IMR-90 (cell line): ENCODE data around the gene PBXIP1. TPM values are rescaled to one million over a fixed set of nuclear protein-coding genes. Genes with fewer than 3 reads are reported as not detected.
A peak's percentile ranks its signal among the peaks of the same experiment; 100 is the strongest.

ENCODE experiments used
- ATAC-seq: fragments of 200-7000 bp; cut with Tn5 transposase; 2 replicates; pipeline ENCODE4 v1.9.1; 2020; ENCODE audit warnings: low read depth, mild to moderate bottlenecking, moderate library complexity
- BruUV-seq: library from RNA; stranded (reverse); fragments of 400-500 nt; replicated peaks from 2 replicates; lab custom pipeline; 2021; lab: Mats Ljungman, UMichigan
- CTCF ChIA-PET: fragments of 300-600 bp; formaldehyde crosslinking; extraction: SDS; loops from one replicate; lab custom pipeline; 2021; ENCODE audit warnings: antibody characterized with exemption; lab: Yijun Ruan, JAX
- POLR2A ChIA-PET: fragments of 300-600 bp; sonication (Branson Sonifier 250); formaldehyde crosslinking; loops from one replicate; lab custom pipeline; 2022; ENCODE audit warnings: antibody characterized with exemption; ENCODE audit not compliant: unreplicated experiment; lab: Charles Lee
- DNase-seq: peaks from one replicate; pipeline ENCODE4 v3.0.0; 2013
- H2AFZ ChIP-seq: replicated peaks from 2 replicates; pipeline ENCODE3; 2013; ENCODE audit warnings: low read length, mild to moderate bottlenecking; ENCODE audit not compliant: poor library complexity
- H2AK5ac ChIP-seq: 2 replicates; pipeline ENCODE4 v1.6.1; 2013; ENCODE audit warnings: low read depth, low read length, inconsistent platforms
- H2AK9ac ChIP-seq: replicated peaks from 2 replicates; pipeline ENCODE3; 2013; ENCODE audit warnings: mild to moderate bottlenecking, low read depth, low read length, moderate library complexity; ENCODE audit not compliant: poor library complexity
- H2BK120ac ChIP-seq: 2 replicates; pipeline ENCODE4 v1.6.1; 2013; ENCODE audit warnings: low read depth, low read length, inconsistent platforms
- H2BK15ac ChIP-seq: 3 replicates; pipeline ENCODE4 v1.6.1; 2013; ENCODE audit warnings: low read depth, low read length, inconsistent platforms
- H2BK20ac ChIP-seq: 2 replicates; pipeline ENCODE4 v1.6.1; 2013; ENCODE audit warnings: low read depth, mild to moderate bottlenecking, inconsistent platforms, low read length, moderate library complexity
- H2BK5ac ChIP-seq: 2 replicates; pipeline ENCODE4 v1.6.1; 2013; ENCODE audit warnings: mild to moderate bottlenecking, low read depth, low read length, inconsistent platforms; ENCODE audit not compliant: poor library complexity, severe bottlenecking
- H3K14ac ChIP-seq: replicated peaks from 2 replicates; pipeline ENCODE4 v1.6.1; 2013; ENCODE audit warnings: low read depth, low read length, inconsistent platforms
- H3K18ac ChIP-seq: 2 replicates; pipeline ENCODE4 v1.6.1; 2013; ENCODE audit warnings: low read depth, low read length, control low read depth
- H3K23ac ChIP-seq: 2 replicates; pipeline ENCODE4 v1.6.1; 2013; ENCODE audit warnings: low read depth, low read length, inconsistent platforms
- H3K27ac ChIP-seq: 2 replicates; pipeline ENCODE4 v1.5.1; 2013; ENCODE audit warnings: mild to moderate bottlenecking, control low read depth, low read length; ENCODE audit not compliant: insufficient read depth
- H3K27me3 ChIP-seq: 2 replicates; pipeline ENCODE4 v1.6.1; 2013; ENCODE audit warnings: low read length; ENCODE audit not compliant: control insufficient read depth, insufficient read depth
- H3K36me3 ChIP-seq: 2 replicates; pipeline ENCODE4 v1.6.1; 2013; ENCODE audit warnings: low read length, mixed read lengths; ENCODE audit not compliant: control insufficient read depth, insufficient read depth
- H3K4ac ChIP-seq: 2 replicates; pipeline ENCODE4 v1.6.1; 2013; ENCODE audit warnings: low read depth, low read length, inconsistent platforms
- H3K4me1 ChIP-seq: 2 replicates; pipeline ENCODE4 v1.6.1; 2013; ENCODE audit warnings: low read length, mixed read lengths; ENCODE audit not compliant: control insufficient read depth, insufficient read depth
- H3K4me2 ChIP-seq: 2 replicates; pipeline ENCODE4 v1.6.1; 2013; ENCODE audit warnings: low read depth, mild to moderate bottlenecking, control low read depth, low read length, moderate library complexity
- H3K4me3 ChIP-seq: 2 replicates; pipeline ENCODE4 v1.5.1; 2013; ENCODE audit warnings: low read depth, mild to moderate bottlenecking, control low read depth, low read length, moderate library complexity; ENCODE audit not compliant: insufficient read depth
- H3K56ac ChIP-seq: 2 replicates; pipeline ENCODE4 v1.6.1; 2013; ENCODE audit warnings: low read length, inconsistent platforms; ENCODE audit not compliant: insufficient read depth; ENCODE audit errors: extremely low read depth
- H3K79me1 ChIP-seq, 2 experiments: 2 replicates each; pipeline ENCODE4 v1.6.1; 2013; ENCODE audit warnings: low read length in 2 of 2, inconsistent platforms in 1 of 2, low read depth in 1 of 2
- H3K9ac ChIP-seq: 2 replicates; pipeline ENCODE4 v1.6.1; 2013; ENCODE audit warnings: low read depth, low read length, control low read depth
- H3K9me1 ChIP-seq: 2 replicates; pipeline ENCODE4 v1.6.1; 2013; ENCODE audit warnings: low read length, inconsistent platforms; ENCODE audit not compliant: insufficient read depth
- H3K9me3 ChIP-seq: 2 replicates; pipeline ENCODE4 v1.6.1; 2013; ENCODE audit warnings: low read length; ENCODE audit not compliant: control insufficient read depth, insufficient read depth
- H4K20me1 ChIP-seq: 2 replicates; pipeline ENCODE4 v1.6.1; 2013; ENCODE audit warnings: low read length, inconsistent platforms; ENCODE audit not compliant: insufficient read depth
- H4K5ac ChIP-seq: 2 replicates; pipeline ENCODE4 v1.6.1; 2013; ENCODE audit warnings: mild to moderate bottlenecking, low read depth, low read length, control low read depth
- H4K8ac ChIP-seq, 2 experiments: 2 replicates each; pipeline ENCODE4 v1.6.1; 2013; ENCODE audit warnings: low read depth in 2 of 2, low read length in 2 of 2, control low read depth in 1 of 2, inconsistent platforms in 1 of 2
- H4K91ac ChIP-seq: 2 replicates; pipeline ENCODE4 v1.6.1; 2013; ENCODE audit warnings: low read depth, low read length, inconsistent platforms; ENCODE audit not compliant: insufficient read depth
- BHLHE40 ChIP-seq: fragments of 150-350 bp; IDR thresholded peaks from 2 replicates; pipeline ENCODE4 v1.6.1; 2016; ENCODE audit warnings: mild to moderate bottlenecking, low read depth, low read length
- CHD1 ChIP-seq: IDR thresholded peaks from 2 replicates; pipeline ENCODE4 v1.6.1; 2012; ENCODE audit warnings: low read depth, low read length, improper control_type of control experiment
- CTCF ChIP-seq: conservative IDR thresholded peaks from 2 replicates; pipeline ENCODE4 v1.5.1; 2012; ENCODE audit warnings: mild to moderate bottlenecking, low read depth, low read length, improper control_type of control experiment
- MAFK ChIP-seq: IDR thresholded peaks from 2 replicates; pipeline ENCODE4 v1.6.1; 2012; ENCODE audit warnings: low read depth, low read length, improper control_type of control experiment
- MAZ ChIP-seq: IDR thresholded peaks from 2 replicates; pipeline ENCODE4 v1.6.1; 2012; ENCODE audit warnings: low read depth, mild to moderate bottlenecking, low read length, improper control_type of control experiment, moderate library complexity, borderline replicate concordance
- MXI1 ChIP-seq: IDR thresholded peaks from 2 replicates; pipeline ENCODE4 v1.6.1; 2012; ENCODE audit warnings: low read depth, mild to moderate bottlenecking, low read length, moderate library complexity, borderline replicate concordance
- NFE2L2 ChIP-seq: fragments of 150-350 bp; IDR thresholded peaks from 2 replicates; pipeline ENCODE4 v1.6.1; 2016; ENCODE audit warnings: low read depth, mild to moderate bottlenecking, low read length
- RAD21 ChIP-seq: IDR thresholded peaks from 2 replicates; pipeline ENCODE4 v1.6.1; 2012; ENCODE audit warnings: low read length, improper control_type of control experiment
- WGBS, 2 experiments: methylation state at CpG; one replicate each; pipeline versions ENCODE4 v1.1.5 to v1.1.7; 2013; ENCODE audit warnings: missing lambda C conversion rate in 2 of 2; ENCODE audit not compliant: insufficient read length in 1 of 2; ENCODE audit errors: extremely low coverage in 2 of 2; 5-methylcytosine and 5-hydroxymethylcytosine counted together
- dilution Hi-C: fragments of 300-500 bp; cut with HindIII; formaldehyde crosslinking; loops from one replicate; pipeline ENCODE4 v1.14.3; 2018; ENCODE audit warnings: low sequenced_read_pairs; ENCODE audit not compliant: unreplicated experiment
- in situ Hi-C: fragments of 300-500 bp; cut with MboI; formaldehyde crosslinking; loops from 3 replicates; pipeline ENCODE4 v1.14.3; 2019; ENCODE audit warnings: low sequenced_read_pairs, inconsistent platforms, mixed read lengths
- intact Hi-C: fragments of 100-400 bp; cut with micrococcal nuclease; formaldehyde crosslinking; loops from 2 replicates; pipeline ENCODE4 v1.10.0; 2022
- polyA plus RNA-seq, 3 experiments: library from polyadenylated mRNA; depleted of rRNA; stranded (reverse); fragments of >200 nt; gene quantifications; 2 replicates each; pipeline ENCODE4 v1.2.3, GENCODE V29; 2012; ENCODE audit warnings: low replicate concordance in 1 of 3
- total RNA-seq: library from RNA; depleted of rRNA; stranded (reverse); fragments of >200 nt; gene quantifications from 2 replicates; pipeline ENCODE4 v1.2.3, GENCODE V29; 2012
- TF ChIP-seq, protein P1 (sequence below): fragments of 150-350 bp; IDR thresholded peaks from 2 replicates; pipeline ENCODE4 v1.6.1; 2016; ENCODE audit warnings: low read depth, mild to moderate bottlenecking, low read length, moderate library complexity, borderline replicate concordance

The PBXIP1 gene
- total and polyA plus RNA-seq, 2 of the 4 experiments (the other 2 are of a cell fraction) = 28.3 to 44.2 TPM

DNA sequence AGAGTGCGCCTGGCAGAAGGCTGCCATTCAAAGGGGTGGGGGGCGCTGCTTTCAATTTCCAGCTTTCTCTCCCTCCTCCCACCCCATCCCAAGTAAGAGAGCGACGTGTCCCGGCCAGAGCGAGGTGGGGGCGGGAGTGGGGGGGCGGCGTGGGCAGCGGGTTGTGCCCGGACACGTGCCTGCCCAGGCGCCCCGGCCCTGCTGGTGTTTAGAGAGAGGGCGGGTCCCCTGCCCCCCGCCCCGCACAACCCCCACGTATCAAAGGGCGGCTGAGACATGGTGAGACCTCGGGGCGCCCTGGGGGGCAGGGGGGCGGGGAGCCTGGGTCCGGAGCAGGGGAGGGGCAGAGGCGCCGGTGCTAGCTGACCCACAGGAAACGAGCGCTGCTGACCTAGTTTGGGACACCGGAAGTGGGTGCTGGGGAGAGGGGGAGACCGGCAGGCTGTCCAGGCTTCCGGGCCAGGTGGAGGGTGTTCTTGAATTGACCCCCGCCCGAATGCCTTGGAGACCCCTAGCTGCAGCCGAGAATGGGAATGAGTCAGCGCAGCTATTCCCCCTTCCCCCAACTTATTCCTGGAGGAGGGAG lies 48.0 kb upstream of the PBXIP1 start:
- CTCF ChIA-PET = interaction anchor here (1.6 kb wide), 1 partner anchor 13 kb away, joined by 7 read pairs; no protein-coding TSS in a partner anchor
- Histone ChIP-seq H3K27ac (peak overlapping the region; percentile 96), H4K91ac (peak overlapping the region; percentile 98), H2AK9ac (peak overlapping the region; percentile 99), H3K9ac (peak overlapping the region; percentile 95), H3K4me3 (peak overlapping the region; percentile 98), H4K8ac (peak overlapping the region; percentile 92 to 98), H4K5ac (peak overlapping the region; percentile 88), H3K36me3 (no peaks in the 10 kb centered on the region; the same call in none of the 2 replicates), H3K56ac (peak overlapping the region; percentile 71; the same call in 1 of the 2 replicates), H2BK20ac (peak overlapping the region; percentile 87), H3K23ac (peak overlapping the region; percentile 90), H3K27me3 (no peaks in the 10 kb centered on the region), H3K79me1 (peaks cover 14 to 71% of the 10 kb centered on the region in 2 experiments), H3K4ac (peak overlapping the region; percentile 99), H2BK120ac (peak overlapping the region; percentile 90), H3K4me2 (peak overlapping the region; percentile 96), H2BK15ac (peak overlapping the region; percentile 97; the same call in 2 of the 3 replicates), H2AK5ac (peak overlapping the region; percentile 99), H3K4me1 (peaks cover 21% of the 10 kb centered on the region), H3K9me1 (peaks cover 12% of the 10 kb centered on the region), H2AFZ (peak overlapping the region; percentile 93), H4K20me1 (no peaks in the 10 kb centered on the region; the same call in 1 of the 2 replicates), H3K14ac (peak overlapping the region; percentile 95), H3K18ac (peak overlapping the region; percentile 87), H2BK5ac (peak overlapping the region; percentile 91), H3K9me3 (no peaks in the 10 kb centered on the region)
- peak; percentile 38 for DNase-seq
- peak; percentile 7 for ATAC-seq
- in situ Hi-C loops (no loop called here), dilution Hi-C loops (no loop called here), intact Hi-C loops (loop anchor here (5.0 kb wide), 1 partner anchor 48 kb away; the partner anchor contains the start of gene ADAM15)
- POLR2A ChIA-PET = no interaction called here
- WGBS, 2 experiments = 0% methylated on average over 1 of the region's 34 CpGs; no CpG with 5 or more reads in 1 of the 2 experiments
- TF ChIP-seq MAZ (peak; percentile 28; the same call in 1 of the 2 replicates), MXI1 (peak; percentile 48; the same call in 1 of the 2 replicates), CHD1 (no peak), CTCF (no peak), BHLHE40 (peak; percentile 54; the same call in 1 of the 2 replicates), NFE2L2 (no peak), MAFK (no peak), RAD21 (no peak)
- TF ChIP-seq, protein P1, sequence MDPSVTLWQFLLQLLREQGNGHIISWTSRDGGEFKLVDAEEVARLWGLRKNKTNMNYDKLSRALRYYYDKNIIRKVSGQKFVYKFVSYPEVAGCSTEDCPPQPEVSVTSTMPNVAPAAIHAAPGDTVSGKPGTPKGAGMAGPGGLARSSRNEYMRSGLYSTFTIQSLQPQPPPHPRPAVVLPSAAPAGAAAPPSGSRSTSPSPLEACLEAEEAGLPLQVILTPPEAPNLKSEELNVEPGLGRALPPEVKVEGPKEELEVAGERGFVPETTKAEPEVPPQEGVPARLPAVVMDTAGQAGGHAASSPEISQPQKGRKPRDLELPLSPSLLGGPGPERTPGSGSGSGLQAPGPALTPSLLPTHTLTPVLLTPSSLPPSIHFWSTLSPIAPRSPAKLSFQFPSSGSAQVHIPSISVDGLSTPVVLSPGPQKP = no peak
- BruUV-seq = no TSS peak
